SHP77 (cell line): ENCODE results near the gene CD300H.

ENCODE experiments used
- DNase-seq, 2 experiments: peaks; one replicate each; lab custom pipeline; 2025; lab: John Stamatoyannopoulos, UW

Gene CD300H

GRCh38 chr17:74567397-74567796, at the start of gene CD300H:
Gene CD300H (minus strand): TSS chr17:74567509.
- no peak for DNase-seq

GRCh38 chr17:74616696-74617095, 49.4 kb upstream of the CD300H start:
- DNase-seq = no peak

GRCh38 chr17:74612046-74612445, 44.7 kb upstream of the CD300H start:
- DNase-seq = no peak

DNA sequence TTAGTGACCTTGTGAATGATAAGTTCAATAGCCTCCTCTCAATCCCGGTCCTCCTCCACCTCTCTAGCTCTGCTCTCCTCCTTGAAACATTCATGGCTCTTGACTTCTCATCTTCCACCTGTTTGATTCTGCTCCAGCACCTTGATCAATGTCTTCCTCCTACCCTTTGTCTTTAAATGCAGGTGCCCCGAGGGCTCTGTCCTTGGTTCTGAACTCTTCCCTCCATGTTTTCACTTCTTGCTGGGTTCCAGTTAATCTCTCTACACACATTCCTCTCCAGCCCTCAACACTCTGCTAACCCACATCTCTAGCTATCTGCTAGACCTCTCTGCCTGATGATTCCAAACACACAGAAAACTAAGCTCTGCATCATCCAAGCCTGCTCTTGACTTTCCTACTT, 42.8 kb upstream of the CD300H start:
- no peak for DNase-seq

DNA sequence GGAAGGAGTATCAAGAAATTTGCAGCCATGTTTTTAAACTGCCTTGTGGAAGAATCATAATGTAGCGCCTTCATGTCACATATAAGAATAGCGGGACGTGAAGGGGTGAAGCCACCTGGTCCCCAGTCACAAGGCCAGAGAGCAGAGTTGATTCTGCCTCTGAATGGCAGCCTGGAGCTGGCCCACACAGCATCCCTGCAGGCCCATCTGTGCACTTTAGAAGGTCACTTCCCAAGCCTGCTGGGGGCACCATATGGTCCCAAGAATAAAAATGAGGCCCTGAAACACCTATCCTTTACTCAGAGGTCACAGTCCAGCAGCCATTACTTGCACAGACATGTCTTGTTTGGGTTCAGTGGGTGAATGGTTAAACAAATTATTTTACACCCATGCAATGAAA, 41.2 kb upstream of the CD300H start:
- no peak for DNase-seq

- no peak for DNase-seq
Measured at GRCh38 chr17:74607221-74607620, 39.9 kb upstream of the CD300H start.

- no peak for DNase-seq
Measured at GRCh38 chr17:74606050-74606449, 38.7 kb upstream of the CD300H start.

DNA sequence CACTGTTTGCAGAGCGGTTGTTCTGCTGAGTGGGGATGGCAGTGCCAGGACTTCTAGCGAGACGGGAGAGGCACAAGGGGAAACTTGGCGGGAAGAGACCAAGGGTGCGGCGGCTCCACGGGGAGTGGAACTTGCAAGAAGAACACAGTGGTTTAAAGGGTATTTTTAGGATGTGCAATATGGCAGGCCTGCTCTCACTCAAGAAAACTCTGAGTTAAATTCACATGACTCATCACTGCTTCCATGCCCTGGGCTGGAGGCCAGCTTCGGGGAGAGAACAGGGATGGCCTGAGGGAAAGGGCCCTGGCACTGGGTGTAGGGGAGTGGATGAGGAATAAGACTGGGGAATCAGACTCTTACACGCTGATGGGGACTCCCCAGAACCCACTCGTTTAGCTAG, 38.1 kb upstream of the CD300H start:
- no peak for DNase-seq

- DNase-seq = no peak
Measured at GRCh38 chr17:74604761-74605160, 37.5 kb upstream of the CD300H start.

GRCh38 chr17:74604200-74604599, 36.9 kb upstream of the CD300H start:
- no peak for DNase-seq

DNA sequence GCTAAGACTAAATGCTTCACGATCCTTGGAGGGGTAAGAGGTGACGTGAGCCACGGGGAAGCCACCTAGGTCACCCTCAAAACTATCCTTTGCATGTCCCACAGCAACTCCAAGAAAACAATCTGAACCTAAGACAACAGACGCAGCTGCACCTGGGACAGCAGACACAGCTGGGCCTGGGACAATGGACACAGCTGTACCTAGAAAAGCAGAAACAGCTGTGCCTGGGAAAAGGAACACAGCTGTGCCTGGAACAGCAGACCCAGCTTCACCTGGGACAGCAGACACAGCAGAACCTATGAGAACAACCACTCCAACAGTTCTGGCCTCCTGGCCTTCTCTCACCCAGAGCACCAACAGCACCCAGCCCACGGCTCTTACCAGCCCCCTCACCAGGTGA, 36.4 kb upstream of the CD300H start:
- DNase-seq = no peak

GRCh38 chr17:74603037-74603635, 35.8 kb upstream of the CD300H start:
- no peak for DNase-seq

GRCh38 chr17:74601944-74602572, 34.7 kb upstream of the CD300H start:
- DNase-seq = peak; percentile 35 to 43

DNA sequence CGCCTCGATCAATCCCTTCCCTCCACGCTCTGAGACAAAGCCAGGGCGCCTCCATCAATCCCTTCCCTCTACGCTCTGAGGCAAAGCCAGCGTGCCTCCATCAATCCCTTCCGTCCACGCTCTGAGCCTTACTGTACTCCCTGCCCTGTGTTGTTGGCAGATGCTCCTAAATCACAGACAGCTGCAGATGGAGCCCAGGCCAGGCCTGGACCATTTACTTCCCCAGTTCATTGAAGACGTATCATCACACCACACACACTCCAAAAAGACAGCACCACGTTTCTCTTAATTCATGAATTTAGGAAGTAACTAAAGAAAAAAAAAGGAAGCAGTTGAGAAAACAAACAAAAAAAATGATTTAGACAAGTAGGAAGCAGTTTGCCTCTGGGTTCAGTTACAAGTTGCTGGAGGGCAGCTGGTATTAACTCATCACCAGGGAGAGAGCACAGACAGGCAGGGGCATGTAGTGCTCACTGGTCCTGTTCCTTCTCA, 32.2 kb upstream of the CD300H start:
- DNase-seq = peak in 1 of 2 experiments; percentile 22

DNA sequence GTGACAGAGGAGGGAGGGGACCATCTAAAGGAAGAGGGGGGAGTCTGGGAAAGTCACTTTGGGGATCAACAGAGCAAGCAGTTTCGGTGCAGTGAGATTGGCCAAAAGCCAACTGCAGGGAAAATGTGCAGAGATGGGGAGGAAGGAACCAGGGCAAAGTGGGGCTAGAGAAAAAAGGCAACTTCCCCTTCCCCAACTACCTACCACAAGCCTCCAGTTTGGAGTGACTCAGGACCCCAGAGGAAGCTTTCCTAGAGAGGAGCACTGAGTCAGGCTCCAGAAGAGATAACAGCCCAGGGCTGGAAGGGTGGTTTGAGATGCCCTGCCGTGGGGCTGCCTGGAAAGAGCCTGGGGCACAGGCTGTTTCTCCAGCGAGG, 31.7 kb upstream of the CD300H start:
- no peak for DNase-seq

GRCh38 chr17:74598346-74599022, 31.2 kb upstream of the CD300H start:
- no peak for DNase-seq

- no peak for DNase-seq
Measured at GRCh38 chr17:74597069-74597790, 29.9 kb upstream of the CD300H start.

- no peak for DNase-seq
Measured at GRCh38 chr17:74595037-74595750, 27.9 kb upstream of the CD300H start.

- no peak for DNase-seq
Measured at GRCh38 chr17:74592087-74592990, 25.0 kb upstream of the CD300H start, which contains the start of gene CD300LD. Gene CD300LD (minus strand): TSS chr17:74592283. CDS start chr17:74592202, 81 bp downstream.

DNA sequence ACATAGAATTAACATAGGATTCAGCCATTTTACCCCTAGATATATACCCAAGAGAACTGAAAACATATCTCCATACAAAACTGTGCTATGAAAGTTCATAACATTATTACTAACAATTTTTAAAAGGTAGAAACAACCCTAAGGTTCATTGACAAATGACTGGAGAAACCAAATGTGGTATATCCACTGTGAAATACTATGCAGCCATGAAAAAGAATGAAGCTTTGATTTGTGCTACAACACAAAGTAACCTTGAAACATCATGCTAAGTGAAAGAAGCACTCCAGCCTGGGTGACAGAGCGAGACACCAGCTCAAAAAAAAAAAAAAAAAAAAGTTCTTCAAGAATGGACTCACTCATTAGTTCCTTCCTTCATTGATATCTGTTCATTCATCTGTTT, 24.2 kb upstream of the CD300H start:
- no peak for DNase-seq

DNA sequence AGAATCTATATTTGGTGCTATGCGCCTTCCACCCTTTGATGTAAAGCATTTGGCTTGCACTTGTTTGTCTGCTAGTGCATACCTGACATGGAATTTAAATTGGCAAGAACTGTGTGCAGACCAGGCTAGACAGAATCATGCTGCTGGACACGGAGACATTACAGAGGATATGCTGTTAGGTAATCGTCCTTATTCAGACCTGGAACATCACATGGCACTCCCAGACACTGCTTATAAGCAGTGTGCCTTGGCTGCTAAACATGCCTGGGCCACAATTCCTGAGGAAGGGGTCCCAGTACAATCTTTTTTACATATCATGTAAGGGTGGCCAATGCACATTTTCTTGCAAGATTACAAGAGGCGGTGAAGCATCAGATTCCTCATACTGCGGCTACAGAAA, 18.4 kb upstream of the CD300H start:
- DNase-seq = no peak
